ENCODE results near the gene AK5.

Gene AK5

DNA sequence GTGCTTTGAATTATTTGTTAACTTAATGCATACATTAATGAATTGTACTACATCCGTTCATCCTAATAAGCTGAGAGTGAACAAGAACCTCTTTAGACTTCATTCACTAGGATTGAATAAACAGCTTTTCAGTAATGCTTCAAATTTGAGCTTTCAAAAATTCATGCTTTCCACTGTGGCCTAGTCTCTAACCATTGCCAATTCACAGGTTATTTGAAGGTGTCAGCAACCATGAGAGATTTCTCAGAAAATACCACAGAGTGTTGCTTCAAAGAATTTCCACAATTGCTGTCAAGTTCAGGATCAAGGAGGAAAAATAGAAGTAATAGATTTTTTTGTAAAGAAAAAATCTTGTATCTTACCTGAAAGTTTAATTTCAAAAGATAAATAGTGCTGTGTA, 72.7 kb downstream of the AK5 start:
- DNase-seq: no peak

DNA sequence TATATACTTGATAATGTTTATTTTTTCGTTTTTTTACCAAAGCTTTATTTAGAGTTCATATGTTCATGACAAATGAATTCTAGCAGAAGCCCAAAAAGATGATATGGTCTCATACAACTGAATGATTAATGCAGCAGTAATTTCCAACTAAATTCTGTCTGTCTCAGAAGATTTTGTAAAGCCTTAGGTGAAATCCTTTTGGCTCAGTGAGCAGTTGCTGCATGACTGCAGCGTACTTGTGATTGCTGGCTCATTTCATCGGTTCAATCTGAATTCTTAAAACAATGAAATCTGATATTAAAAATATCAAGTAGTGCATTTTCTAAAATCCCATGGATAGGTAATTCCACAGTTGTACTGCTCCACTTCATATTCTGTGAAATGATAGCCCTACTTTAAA, 73.2 kb downstream of the AK5 start:
- DNase-seq: no peak

DNA sequence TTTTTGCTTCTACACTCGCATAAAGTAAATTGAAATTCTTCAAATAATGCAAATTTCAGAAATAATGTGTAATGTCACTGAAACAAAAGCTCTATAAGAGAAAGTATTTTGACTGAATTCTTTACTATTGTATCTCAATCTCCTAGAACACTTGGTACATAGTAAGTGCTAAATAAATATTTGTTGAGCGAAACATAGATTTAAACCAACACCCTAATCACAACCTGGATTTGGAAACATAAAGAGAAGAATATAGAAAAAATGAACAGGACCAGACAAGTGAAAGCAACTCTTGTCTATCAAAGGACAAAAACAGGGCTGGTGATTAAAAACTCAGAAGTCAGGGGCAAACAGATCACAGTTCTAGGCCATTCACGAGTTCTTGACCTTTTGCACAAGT, 74.3 kb downstream of the AK5 start:
- no peak for DNase-seq

DNA sequence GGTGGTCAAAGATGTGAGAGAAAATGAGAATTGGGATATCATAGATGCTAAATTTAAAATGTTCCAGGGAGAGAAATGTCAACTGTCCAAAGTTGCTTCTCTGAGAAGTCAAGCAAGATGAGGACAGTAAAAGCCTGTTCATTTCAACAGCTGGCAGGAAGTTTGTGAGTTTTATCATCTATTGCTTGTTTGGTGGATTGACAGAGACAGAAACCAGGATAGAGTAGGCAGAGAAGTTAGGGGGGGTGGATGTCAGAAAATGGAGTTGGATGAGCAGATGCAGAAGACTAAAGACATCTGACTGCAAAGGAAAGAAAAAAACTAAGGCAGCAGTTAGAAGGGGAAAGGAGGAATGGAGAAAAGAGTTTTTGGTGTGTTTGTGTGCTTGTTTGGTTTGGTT, 78.4 kb downstream of the AK5 start:
- no peak for DNase-seq

DNA sequence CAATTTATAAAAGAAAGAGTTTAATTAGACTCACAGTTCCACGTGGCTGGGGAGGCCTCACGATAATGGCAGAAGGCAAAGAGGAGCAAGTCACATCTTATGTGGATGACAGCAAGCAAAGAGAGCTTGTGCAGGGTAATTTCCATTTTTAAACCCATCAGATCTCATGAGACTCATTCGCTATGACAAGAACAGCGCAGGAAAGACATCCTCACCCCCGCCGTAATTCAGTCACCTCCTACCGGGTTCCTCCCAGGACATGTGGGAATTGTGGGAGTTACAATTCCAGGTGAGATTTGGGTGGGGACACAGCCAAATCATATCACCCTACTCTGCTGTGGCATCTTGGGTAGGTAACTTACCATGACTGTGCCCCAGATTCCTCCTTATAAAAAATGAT, 79.8 kb downstream of the AK5 start:
- no peak for DNase-seq

DNA sequence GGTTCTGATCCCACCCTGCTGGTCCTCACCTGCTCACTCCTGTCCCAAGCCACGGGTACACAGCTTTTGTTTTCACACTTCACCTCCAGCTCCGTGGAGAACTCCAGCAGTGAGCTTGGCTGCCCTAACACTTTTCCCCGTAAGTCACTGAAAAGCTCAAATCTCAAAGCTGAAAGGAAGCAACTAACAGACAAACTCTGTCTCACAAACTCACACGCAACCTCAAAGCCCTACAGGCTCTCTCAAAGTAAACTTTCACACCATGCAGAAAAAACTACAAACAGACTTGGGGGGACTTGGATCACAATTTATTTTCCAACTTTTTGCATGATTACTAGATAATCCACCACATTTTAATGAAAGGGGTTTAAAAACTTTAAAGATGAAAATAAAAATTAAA, 88.3 kb downstream of the AK5 start:
- DNase-seq: no peak

DNA sequence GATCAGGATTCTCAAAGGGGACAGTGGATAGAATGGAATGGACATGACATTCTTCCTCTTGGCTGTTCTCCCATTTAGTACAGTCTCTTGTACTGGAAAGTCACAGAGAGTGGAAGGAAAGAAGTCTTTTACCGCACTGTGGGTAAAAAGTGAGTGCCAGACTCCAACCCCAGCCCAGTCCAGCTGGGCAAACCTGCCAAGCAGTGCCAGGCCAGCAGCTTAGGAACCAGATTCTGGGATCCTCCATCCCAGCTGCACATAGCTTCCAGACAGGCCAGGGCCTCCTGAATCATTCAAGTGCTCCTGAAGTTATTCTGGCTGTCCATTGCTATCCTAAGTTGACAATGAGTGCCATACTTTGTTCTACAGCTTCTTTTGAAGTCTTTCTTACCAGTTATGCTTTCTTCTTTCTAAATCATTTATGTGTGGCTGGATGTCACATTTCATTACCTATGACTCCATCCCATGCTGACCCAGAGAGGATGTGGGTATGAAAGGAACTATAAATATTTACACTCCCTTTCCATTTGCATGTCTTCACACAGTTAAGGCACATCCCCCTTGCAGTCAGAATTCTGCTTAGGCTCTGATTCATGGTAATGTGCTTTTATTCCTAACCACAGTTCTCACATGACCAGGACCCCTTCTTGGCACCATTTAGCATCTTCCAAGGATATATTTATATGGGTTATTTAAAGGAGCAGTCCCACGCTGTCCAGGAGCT, 88.9 kb downstream of the AK5 start:
- no peak for DNase-seq

DNA sequence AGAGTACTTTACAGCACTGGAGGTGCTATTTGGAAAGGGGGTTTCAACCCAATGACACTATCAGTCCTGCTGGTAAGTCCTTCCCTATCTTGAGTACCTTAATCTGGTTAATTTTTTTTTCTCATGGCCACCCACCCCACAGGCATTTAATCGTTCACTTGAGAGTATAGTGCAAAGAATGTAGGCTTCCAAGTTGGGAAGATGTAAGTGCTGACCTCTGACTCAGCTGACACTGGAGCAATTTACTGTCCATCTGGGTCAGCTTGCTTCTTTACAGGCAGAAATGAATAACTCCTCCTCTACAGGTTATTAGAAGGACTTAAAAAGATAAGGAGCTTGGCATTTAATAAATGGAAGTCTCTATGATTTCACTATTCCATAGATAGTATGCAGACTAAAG, 89.6 kb downstream of the AK5 start:
- no peak for DNase-seq

DNA sequence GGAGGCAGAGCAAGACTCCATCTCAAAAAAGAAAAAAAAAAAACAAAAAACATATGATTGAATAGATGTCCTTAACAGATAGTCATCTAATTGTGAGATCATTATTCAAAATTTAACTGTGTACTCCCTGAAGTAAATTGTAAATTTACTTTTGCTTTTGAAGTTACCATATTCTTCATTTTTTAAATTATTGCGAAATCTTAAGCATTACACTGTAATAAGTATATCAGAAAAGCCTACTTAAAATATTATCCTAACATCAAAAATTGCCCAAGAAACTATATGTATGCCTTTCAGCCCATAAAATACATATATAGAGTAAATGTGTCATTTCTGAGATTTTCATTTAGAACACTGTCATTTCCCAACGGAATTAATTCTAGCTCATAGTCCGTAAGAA, 91.9 kb downstream of the AK5 start:
- no peak for DNase-seq

DNA sequence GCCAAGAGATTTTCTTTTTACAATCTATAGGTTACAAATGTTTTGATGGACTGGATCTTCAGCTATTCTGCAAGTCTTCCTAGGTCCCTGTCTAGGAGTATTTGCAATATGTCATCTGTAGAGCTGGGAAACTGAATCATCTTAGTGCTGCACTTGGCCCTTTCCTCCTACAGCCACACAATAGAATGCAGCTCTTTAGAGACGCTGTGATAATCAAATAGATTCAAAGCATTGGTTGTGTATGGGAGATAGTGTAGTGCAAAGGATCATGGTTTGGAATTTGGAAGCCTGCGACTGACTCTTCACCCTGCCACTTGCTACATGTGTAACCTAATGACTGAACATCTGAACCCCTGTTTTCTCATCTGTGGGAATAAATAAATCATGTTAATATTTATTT, 93.7 kb downstream of the AK5 start:
- no peak for DNase-seq

DNA sequence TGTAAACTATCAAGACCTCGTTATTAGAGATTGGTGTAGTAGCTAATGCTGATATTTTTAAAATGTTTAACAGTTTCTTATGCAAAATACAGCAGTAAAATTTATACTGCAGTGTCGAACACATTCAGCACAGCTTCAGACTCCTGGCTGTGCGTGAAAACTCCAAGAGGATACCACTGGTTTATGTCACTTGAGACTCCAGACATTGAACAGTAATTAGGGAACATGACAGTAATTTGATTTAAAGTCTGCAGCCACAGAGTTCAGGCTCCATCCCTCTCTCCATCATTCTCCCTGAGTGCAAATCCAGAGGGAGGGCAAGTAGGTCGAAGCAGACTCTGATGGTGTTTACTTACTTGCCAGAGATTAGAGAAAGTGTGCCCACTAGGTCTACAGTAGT, 94.2 kb downstream of the AK5 start:
- no peak for DNase-seq

DNA sequence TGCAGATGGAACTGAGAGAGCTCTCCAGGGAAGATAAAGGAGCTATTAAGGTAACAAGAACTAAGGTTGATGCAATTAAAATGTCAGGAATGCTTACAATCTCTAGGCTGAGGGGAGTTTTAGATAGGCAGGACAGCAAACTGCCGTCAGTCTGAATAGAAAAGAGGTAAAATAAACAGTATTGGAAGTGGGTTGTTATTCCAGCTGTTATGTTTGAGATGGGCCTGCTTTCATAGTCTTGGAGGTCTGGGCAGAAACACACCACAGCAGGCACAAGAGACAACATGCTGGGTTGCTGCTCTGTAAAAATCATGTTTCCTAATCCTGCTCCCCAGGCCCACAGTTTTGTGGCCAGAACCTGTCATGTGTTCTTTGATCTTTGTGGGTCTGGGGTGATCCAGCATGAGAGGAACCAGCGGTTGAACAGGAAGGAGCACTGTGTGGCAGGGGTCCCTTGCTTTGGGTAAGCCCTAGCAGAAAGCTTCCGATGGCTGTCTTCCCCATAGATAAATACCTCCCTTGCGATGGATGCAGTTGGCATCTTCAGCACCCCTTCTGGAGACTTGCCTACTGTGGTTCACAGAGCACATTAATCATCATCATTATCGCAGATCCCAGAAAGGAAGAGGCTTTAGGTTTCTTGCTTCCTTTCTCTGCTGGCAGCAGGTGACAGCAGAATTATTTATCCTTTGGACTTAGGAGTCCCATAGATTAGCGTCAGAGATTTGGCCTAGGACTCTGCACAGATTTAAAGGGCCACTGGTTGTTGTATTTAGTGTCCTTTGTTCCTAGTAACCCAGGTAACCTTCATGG, 97.1 kb downstream of the AK5 start:
- DNase-seq: no peak

DNA sequence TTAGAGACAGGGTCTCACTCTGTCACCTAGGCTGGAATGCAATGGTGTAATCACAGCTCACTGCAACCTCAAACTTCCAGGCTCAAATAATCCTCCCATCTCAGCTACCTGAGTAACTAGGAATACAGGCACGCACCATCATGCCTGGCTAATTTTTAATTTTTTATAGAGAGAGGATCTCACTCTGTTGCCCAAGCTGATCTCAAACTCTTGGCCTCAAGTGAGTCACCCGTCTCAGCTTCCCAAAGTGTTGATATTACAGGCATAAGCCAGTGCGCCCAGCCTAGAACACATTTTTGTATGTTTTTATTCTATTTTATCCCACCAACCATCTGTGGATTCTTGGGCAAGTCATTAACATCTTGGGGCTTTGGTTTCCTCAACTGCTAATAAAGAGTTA, 100.5 kb downstream of the AK5 start:
- no peak for DNase-seq

DNA sequence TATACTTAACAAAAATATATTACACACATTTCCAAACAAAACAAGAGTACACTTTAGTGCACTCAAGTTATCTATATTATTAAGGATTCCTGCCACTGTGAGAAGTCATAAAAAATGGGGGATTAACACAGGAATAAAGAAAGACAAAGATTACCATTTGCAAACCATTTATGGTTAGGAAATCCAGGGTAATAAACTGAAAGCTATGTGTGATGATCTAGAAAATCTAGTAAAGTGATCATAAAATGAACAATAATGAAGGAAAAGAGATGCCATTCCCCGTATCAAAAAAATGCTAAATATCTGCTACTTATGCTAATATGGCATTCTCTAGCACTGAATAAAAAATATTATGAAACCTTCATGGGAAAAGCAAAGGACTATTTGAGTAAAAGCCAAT, 101.4 kb downstream of the AK5 start:
- DNase-seq: no peak

DNA sequence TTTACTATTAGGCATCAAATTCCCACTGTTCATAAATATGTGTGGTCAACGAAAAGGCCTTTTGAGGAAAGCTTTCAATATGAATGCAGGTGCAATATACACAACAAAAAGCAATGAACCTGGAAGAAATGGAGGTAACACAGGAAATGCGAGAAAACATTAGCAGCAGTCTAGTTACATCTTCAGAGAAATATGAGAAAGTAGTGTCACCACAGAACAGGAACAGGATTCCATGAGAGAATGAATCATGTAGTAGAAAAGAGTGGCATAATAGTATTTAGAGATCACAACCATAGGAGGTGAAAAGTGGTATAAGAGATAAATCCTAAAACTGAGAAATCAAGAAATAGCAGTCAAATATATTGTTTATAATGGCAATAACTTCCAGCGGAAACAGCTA, 103.7 kb downstream of the AK5 start:
- DNase-seq: peak in 1 of 4 experiments; percentile 11

DNA sequence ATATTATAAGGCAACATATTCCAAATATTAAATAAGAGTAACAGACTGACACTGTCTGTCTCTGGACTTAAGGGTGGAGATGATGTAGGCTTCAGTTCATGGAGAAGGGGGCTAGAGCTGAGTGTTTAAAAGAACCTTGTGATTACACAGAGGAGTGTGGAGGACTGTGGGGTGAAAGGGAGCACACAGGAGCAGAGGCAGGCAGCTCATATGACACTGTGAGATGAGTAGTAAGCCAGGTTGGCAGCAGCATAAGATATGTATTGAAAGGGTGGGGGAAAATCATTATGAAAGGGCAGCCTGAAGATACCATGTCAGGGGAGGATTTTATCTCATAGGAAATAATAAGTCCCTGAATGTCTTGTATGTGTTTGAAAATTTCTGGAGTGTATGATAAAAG, 104.5 kb downstream of the AK5 start:
- no peak for DNase-seq

DNA sequence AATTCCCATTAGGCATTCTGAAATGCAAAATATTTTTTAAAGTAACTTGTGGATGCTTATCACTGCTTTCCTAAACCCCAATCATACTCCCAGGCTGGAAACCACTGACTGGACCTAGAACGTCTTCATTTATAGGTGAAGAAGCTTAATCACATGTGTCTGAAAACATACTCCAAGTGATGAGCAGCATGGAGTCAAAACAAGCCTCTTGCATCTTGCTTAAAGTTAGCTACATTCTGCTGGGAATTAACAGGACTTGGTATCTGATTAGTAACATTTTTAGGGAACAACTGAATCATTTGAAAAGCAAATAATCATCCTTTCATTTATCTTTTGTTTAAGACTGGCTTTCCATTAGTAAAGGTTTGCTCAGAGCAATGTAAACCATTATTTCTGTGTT, 105.7 kb downstream of the AK5 start:
- no peak for DNase-seq

DNA sequence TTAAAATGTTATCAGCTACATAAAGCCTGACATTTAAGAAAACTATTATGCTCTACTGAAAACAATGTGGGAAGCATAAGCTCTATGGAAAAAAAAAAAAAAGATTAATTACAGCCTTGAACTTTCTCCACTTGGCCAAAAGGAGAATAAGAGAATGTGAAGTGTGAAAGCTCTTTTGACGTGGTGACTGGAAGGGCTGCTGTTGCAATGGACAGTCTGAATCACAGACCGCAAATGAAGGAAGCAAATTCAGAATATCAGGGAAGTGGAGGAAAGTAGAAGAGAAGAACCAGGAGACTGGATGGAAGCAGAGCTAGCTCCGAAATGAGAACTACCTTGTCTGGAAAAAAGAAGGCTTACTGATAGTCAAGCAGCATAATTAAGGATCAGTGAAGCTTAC, 106.8 kb downstream of the AK5 start:
- DNase-seq: peak; percentile 43 to 72 (median 68)

DNA sequence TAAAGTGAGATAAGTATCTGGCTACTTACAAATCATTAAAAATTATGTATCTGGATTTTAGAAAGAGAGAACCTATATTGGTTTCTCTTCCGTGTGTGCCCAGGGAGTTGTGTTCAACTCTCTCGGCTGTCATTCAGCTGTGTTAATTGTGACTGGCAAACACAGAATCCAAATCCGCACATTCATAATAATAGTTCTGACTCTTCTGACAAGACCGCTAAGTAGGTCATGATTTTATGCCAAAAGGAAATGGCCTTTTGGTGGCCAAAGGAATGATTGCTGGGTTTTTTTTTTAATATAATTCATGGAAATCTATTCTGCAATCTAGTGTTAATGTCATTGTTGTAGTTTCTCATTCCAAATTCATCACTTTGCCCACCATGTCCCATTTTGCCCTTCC, 110.7 kb downstream of the AK5 start:
- no peak for DNase-seq

DNA sequence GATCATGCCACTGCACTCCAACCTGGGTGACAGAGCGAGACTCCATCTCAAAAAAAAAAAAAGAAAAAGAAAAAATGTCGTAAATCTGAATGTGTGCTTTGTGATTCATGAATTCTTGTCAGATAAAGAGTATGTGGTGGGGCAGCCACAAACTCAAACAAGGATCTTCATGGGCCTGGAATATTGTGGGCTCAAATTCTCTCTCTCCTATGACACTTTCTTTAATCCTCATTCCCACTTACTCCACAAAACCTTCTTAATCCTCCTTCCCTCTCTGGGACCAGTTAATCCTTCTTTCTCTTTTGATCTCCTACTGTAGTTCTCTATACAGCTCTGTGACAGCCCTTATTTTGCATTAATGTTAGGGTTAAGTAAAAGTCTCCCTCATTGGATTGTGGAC, 112.3 kb downstream of the AK5 start:
- DNase-seq: no peak

DNA sequence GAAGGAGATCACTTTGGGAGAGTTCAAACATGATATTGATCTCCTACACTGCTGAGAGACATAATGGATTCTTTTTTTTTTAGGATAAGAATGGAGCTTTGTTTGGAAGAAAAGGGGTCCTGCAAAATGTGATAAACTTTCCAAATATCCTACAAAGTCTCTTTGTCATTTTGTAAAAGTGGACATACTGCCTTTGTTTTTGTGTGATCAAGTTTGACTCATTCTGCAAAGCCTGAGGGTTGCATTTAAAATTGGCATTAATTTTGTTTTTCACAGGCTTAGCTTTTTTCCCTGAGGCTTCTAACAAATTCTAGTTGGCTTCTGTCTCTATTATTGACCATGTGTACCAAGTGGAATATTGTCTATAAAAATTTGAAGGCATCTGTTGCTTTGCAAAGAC, 113.2 kb downstream of the AK5 start:
- DNase-seq: no peak

DNA sequence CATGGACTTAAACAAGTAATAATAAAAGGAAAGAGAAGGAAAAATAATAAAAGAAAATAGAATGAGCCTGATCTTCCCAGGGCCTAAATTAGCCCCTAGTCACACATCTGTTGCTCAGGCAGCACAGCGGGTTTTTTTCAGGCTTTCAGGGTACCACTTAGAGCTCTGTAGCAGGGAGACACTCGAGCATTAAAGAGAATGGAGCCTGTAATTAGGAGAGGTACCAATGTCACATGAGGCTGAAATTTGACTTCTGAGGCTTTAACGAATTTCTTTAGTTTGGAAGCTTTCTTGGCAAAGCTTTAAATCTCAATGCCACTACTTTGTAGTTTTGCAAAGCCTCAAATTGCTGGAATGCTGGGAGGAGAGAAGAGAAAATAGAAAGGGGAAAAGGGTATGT, 116.3 kb downstream of the AK5 start:
- no peak for DNase-seq

DNA sequence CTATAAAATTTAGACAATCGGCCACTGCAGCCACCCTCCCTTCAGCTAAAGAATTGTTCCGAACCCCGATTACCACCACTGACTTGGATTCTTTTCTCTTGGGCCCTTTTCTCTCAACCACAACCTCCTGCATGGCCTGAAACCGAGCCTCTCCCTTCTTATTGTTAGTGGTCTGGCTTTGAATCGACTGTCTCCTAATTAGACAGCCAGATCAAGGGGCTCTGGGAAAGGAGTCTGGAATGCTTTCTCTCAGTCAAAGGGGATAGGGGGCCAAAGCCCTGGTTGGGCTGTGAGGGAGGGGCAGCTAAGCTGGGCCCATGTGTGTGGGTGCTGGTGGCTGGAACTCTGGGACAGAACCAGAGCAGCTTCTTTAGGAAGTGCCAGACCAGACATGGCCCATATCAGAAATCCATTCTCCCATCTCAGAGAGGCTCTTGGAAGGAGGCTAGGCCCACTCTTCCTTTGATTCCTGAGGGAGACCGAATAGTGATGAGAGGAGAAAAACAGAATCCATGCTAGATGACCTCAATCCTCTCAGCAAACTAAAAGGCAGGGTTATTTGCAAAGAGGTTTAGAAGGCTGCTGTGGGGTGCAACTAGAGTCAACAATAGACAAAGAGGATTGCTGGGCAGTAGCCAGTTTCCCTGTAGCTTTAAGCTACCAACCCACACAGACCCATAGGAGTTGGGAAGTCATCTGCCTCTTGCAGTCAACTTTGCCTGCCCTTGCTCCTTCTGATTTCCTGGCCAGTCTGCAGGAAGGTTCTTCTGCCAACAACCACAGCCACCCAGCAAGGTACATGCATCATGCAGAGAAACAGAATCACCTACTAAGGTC, 117.6 kb downstream of the AK5 start:
- DNase-seq: no peak

DNA sequence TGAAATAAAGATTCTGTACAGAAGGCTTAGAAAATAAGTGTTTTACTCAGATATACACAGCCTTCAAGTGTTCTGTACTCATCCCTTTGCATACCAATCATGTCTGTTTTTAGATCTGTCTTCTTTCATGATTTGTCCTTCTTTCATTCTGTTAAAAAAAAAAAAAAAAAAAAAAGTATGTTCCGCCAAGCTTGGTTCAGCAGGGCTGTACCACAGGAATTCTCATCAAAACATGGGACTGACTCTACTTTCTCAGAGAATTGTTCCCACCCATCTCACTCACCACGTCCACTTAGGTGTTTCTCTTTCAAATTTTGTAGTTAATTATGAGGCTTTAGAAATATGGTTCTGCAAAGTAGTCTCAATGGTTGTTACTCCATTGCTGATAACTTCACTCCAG, 119.0 kb downstream of the AK5 start:
- DNase-seq: no peak
